Suprapubic skin (tissue), 3 donors: ENCODE results near the gene ANTXR2.

Experiments
- POLR2A ChIP-seq, 2 donors: fragments of 450-650 bp; IDR thresholded peaks; one replicate each; pipeline ENCODE4 v1.6.1; 2017; ENCODE audit warnings: antibody characterized with exemption in 2 of 2, mild to moderate bottlenecking in 2 of 2, moderate library complexity in 2 of 2
- TF ChIP-seq, protein P1 (sequence below), 2 donors: fragments of 200-600 bp in 1 of 2; fragments of 450-650 bp in 1 of 2; sonication (generic) in 1 of 2; IDR thresholded peaks; one replicate each; pipeline ENCODE4 v1.5.1; 2016 to 2019; ENCODE audit warnings: antibody characterized with exemption in 2 of 2, mild to moderate bottlenecking in 1 of 2, moderate library complexity in 1 of 2

DNA sequence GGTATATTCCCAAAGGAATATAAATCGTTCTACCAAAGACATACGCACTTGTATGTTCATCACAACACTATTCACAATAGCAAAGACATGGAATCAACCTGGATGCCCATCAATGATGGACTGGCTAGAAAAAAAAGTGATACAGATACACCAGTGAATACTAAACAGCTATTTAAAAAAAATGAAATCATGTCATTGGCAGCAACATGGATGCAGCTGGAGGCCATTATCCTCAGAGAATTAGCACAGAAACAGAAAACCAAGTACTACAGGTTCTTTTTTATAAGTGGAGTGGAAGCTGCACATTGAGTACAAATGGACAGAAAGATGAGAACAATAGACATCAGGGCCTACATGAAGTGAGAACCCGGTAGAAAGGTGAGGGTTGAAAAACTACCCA lies 81.4 kb downstream of the ANTXR2 start:
- TF ChIP-seq, protein P1, sequence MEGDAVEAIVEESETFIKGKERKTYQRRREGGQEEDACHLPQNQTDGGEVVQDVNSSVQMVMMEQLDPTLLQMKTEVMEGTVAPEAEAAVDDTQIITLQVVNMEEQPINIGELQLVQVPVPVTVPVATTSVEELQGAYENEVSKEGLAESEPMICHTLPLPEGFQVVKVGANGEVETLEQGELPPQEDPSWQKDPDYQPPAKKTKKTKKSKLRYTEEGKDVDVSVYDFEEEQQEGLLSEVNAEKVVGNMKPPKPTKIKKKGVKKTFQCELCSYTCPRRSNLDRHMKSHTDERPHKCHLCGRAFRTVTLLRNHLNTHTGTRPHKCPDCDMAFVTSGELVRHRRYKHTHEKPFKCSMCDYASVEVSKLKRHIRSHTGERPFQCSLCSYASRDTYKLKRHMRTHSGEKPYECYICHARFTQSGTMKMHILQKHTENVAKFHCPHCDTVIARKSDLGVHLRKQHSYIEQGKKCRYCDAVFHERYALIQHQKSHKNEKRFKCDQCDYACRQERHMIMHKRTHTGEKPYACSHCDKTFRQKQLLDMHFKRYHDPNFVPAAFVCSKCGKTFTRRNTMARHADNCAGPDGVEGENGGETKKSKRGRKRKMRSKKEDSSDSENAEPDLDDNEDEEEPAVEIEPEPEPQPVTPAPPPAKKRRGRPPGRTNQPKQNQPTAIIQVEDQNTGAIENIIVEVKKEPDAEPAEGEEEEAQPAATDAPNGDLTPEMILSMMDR (IDR thresholded peaks at IDR 0.05) = no peak
- TF ChIP-seq POLR2A (IDR thresholded peaks at IDR 0.05) = no peak
